Endothelial cell of umbilical vein (primary cell): ENCODE data around the gene PRDM1. TPM values are rescaled to one million over a fixed set of nuclear protein-coding genes. Genes with fewer than 3 reads are reported as not detected.

ENCODE experiments used
- BruUV-seq: library from RNA; stranded (reverse); fragments of 400-500 nt; replicated peaks from 2 replicates; lab custom pipeline; 2021; lab: Mats Ljungman, UMichigan
- CTCF ChIA-PET: fragments of 300-600, 350-600 bp; sonication (Branson Sonifier 250); formaldehyde crosslinking; loops from one replicate; lab custom pipeline; 2021; ENCODE audit warnings: antibody characterized with exemption, inconsistent platforms; lab: Charles Lee
- POLR2A ChIA-PET: fragments of 300-600, 350-600 bp; sonication (Branson Sonifier 250); formaldehyde crosslinking; loops from one replicate; lab custom pipeline; 2021; ENCODE audit warnings: antibody characterized with exemption, inconsistent platforms; lab: Charles Lee
- DNase-seq: peaks from one replicate; pipeline ENCODE4 v3.0.0-alpha.2; 2011; ENCODE audit warnings: low read depth, low spot score
- FAIRE-seq: peaks from 2 replicates; lab custom pipeline; 2011; peaks lifted over from hg19 to GRCh38; lab: Jason Lieb, UNC
- H2AFZ ChIP-seq: 2 replicates; pipeline ENCODE4 v1.6.0; 2012; ENCODE audit warnings: low read depth, low read length, control low read depth, inconsistent platforms
- H3K27ac ChIP-seq: 2 replicates; pipeline ENCODE4 v1.5.1; 2011; ENCODE audit warnings: low read depth, mild to moderate bottlenecking, control low read depth, low read length, moderate library complexity; ENCODE audit not compliant: insufficient read depth
- H3K27me3 ChIP-seq, 2 experiments: 2 replicates each; pipeline versions ENCODE4 v1.6.0 to v1.6.1; 2011; ENCODE audit warnings: low read length in 2 of 2, mixed read lengths in 1 of 2; ENCODE audit not compliant: control insufficient read depth in 2 of 2, insufficient read depth in 2 of 2
- H3K36me3 ChIP-seq, 2 experiments: 2 replicates in 1 of 2; 3 replicates in 1 of 2; pipeline ENCODE4 v1.5.1; 2011; ENCODE audit warnings: low read length in 2 of 2, mild to moderate bottlenecking in 1 of 2, moderate library complexity in 1 of 2; ENCODE audit not compliant: control insufficient read depth in 2 of 2, insufficient read depth in 2 of 2; ENCODE audit errors: extremely low read depth in 1 of 2
- H3K4me1 ChIP-seq: 3 replicates; pipeline ENCODE4 v1.5.1; 2011; ENCODE audit warnings: mild to moderate bottlenecking, low read length; ENCODE audit not compliant: control insufficient read depth, insufficient read depth; ENCODE audit errors: extremely low read depth
- H3K4me2 ChIP-seq: 2 replicates; pipeline ENCODE4 v1.6.1; 2011; ENCODE audit warnings: low read length, control low read depth, mixed read lengths; ENCODE audit not compliant: insufficient read depth
- H3K4me3 ChIP-seq, 3 experiments: fragments of 200-600 bp in 1 of 3; sonication (generic), shearing (Covaris generic) in 1 of 3; replicated peaks in 1 of 3; 2 replicates each; pipeline ENCODE4 v1.5.1; 2011 to 2016; ENCODE audit warnings: control low read depth in 3 of 3, low read length in 3 of 3, mild to moderate bottlenecking in 2 of 3, inconsistent platforms in 1 of 3, low read depth in 1 of 3, moderate library complexity in 1 of 3; ENCODE audit not compliant: insufficient read depth in 1 of 3
- H3K79me2 ChIP-seq: 2 replicates; pipeline ENCODE4 v1.6.0; 2012; ENCODE audit warnings: low read length, inconsistent platforms; ENCODE audit not compliant: control insufficient read depth, insufficient read depth
- H3K9ac ChIP-seq: replicated peaks from 2 replicates; pipeline ENCODE3; 2011; ENCODE audit warnings: low read length, control low read depth; ENCODE audit not compliant: insufficient read depth; ENCODE audit errors: extremely low read depth
- H3K9me1 ChIP-seq: replicated peaks from 3 replicates; pipeline ENCODE4 v1.6.0; 2011; ENCODE audit warnings: mild to moderate bottlenecking, low read length; ENCODE audit not compliant: control insufficient read depth, insufficient read depth; ENCODE audit errors: extremely low read depth
- H3K9me3 ChIP-seq: replicated peaks from 2 replicates; pipeline ENCODE4 v1.5.1; 2012; ENCODE audit warnings: low read length, inconsistent platforms; ENCODE audit not compliant: control insufficient read depth, insufficient read depth
- H4K20me1 ChIP-seq: replicated peaks from 2 replicates; pipeline ENCODE3; 2011; ENCODE audit warnings: mild to moderate bottlenecking, low read length; ENCODE audit not compliant: control insufficient read depth, insufficient read depth; ENCODE audit errors: extremely low read depth
- EZH2 ChIP-seq: IDR thresholded peaks from 2 replicates; pipeline ENCODE4 v1.6.1; 2012; ENCODE audit warnings: borderline replicate concordance, low read depth, mild to moderate bottlenecking, moderate library complexity, low read length, inconsistent platforms; ENCODE audit not compliant: severe bottlenecking
- FOS ChIP-seq: IDR thresholded peaks from 2 replicates; pipeline ENCODE4 v1.6.1; 2011; ENCODE audit warnings: mild to moderate bottlenecking, low read length, moderate library complexity, borderline replicate concordance; ENCODE audit not compliant: insufficient read depth
- GATA2 ChIP-seq: IDR thresholded peaks from 2 replicates; pipeline ENCODE4 v1.7.0; 2011; ENCODE audit warnings: low read depth, mild to moderate bottlenecking, moderate library complexity, mixed read lengths, low read length; ENCODE audit not compliant: insufficient read length, insufficient read depth
- JUN ChIP-seq: IDR thresholded peaks from 2 replicates; pipeline ENCODE4 v1.6.1; 2011; ENCODE audit warnings: borderline replicate concordance, low read depth; ENCODE audit not compliant: insufficient read length, insufficient read depth
- MYC ChIP-seq: IDR thresholded peaks from one replicate; pipeline ENCODE4 v1.6.1; 2011; ENCODE audit warnings: mild to moderate bottlenecking, low read depth, low read length
- POLR2A ChIP-seq: IDR thresholded peaks from 2 replicates; pipeline ENCODE4 v1.6.1; 2012; ENCODE audit warnings: low read depth, mild to moderate bottlenecking, control low read depth, low read length
- POLR2AphosphoS5 ChIP-seq: IDR thresholded peaks from 2 replicates; pipeline ENCODE4 v1.6.1; 2012; ENCODE audit warnings: low read depth, mild to moderate bottlenecking, control low read depth, low read length, moderate library complexity; ENCODE audit not compliant: insufficient read depth
- dilution Hi-C: fragments of 300-500 bp; cut with MboI; formaldehyde crosslinking; loops from one replicate; pipeline ENCODE4 v1.15.0; 2019; ENCODE audit warnings: low sequenced_read_pairs; ENCODE audit not compliant: extremely low pct_ligation_motif_present
- intact Hi-C: fragments of 100-400 bp; cut with micrococcal nuclease; formaldehyde crosslinking; loops from one replicate; pipeline ENCODE4 v1.10.0; 2022
- polyA plus RNA-seq, 4 experiments: library from polyadenylated mRNA; depleted of rRNA in 3 of 4; stranded (reverse) in 3 of 4; unstranded in 1 of 4; fragments of >200 nt; gene quantifications; 2 replicates each; pipeline versions ENCODE4 v1.2.1 to v1.2.3, GENCODE V29; 2011 to 2012; ENCODE audit warnings: missing spikeins in 1 of 4
- total RNA-seq: library from RNA; stranded (reverse); gene quantifications from 2 replicates; pipeline ENCODE4 v1.2.3, GENCODE V29; 2021
- TF ChIP-seq, protein P1 (sequence below), 2 donors: IDR thresholded peaks; 1 replicate in 1 of 2; 2 replicates in 1 of 2; pipeline ENCODE4 v1.5.1; 2011; ENCODE audit warnings: low read length in 2 of 2, mild to moderate bottlenecking in 2 of 2, moderate library complexity in 2 of 2, control low read depth in 1 of 2, inconsistent platforms in 1 of 2, low read depth in 1 of 2; ENCODE audit not compliant: insufficient read depth in 1 of 2; ENCODE audit errors: extremely low read depth in 1 of 2
- TF ChIP-seq, protein P2 (sequence below): IDR thresholded peaks from 2 replicates; pipeline ENCODE4 v1.6.1; 2011; ENCODE audit not compliant: insufficient read depth, insufficient read length

The PRDM1 gene
- total and polyA plus RNA-seq, 2 donors (not counting 3 experiments of a cell fraction or from before 2014, with no cell fraction given) = 0.36 to 2.7 TPM

DNA sequence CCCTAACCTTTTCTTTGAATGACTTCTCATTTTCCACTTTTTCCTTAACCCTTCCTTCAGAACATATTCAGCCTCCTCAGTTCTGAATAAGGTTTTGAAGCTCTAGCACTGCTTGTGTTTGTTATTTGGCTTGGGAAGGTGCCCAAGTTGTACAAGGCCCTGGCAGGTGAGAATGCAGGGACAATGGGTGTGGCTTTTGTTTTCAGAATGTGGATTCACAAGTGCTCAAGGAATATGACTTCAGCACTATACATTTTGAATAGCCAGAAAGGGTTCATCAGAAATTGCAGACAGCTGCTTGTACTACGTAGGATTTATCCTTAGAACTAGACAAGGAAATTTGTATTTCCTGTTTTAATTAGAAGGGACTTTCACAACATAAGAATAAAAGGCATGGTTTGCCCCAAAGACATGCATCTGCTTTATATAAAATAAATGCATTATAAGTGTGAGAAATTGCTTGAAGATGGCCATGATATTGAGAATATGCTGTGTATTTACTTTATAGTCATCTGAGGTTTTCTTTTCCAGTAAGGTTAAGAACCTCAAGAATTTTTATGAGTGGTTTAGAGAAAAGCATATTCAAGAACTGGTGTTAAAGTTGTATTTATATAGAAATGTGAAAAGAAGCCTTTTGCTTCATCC lies 29.3 kb upstream of the PRDM1 start:
- ChIA-PET POLR2A (no interaction called here), CTCF (no interaction called here)
- no TSS peak for BruUV-seq
- H3K4me1 ChIP-seq = no peaks in the 10 kb centered on the region
- no peaks in the 10 kb centered on the region for H3K9me3 ChIP-seq
- no peak overlapping the region for H3K4me3 ChIP-seq
- peaks cover 2 to 5% of the 10 kb centered on the region in 2 experiments for H3K27me3 ChIP-seq
- intact Hi-C loops (no loop called here), dilution Hi-C loops (no loop called here)
- no peak overlapping the region for H3K9ac ChIP-seq
- no peaks in the 10 kb centered on the region for H4K20me1 ChIP-seq
- H3K4me2 ChIP-seq = no peak overlapping the region
- DNase-seq (no peak), FAIRE-seq (no peak)
- no peaks in the 10 kb centered on the region for H3K9me1 ChIP-seq
- TF ChIP-seq FOS (no peak), EZH2 (no peak), POLR2A (no peak), JUN (no peak), GATA2 (no peak), MYC (no peak), POLR2AphosphoS5 (no peak)
- TF ChIP-seq, protein P1, sequence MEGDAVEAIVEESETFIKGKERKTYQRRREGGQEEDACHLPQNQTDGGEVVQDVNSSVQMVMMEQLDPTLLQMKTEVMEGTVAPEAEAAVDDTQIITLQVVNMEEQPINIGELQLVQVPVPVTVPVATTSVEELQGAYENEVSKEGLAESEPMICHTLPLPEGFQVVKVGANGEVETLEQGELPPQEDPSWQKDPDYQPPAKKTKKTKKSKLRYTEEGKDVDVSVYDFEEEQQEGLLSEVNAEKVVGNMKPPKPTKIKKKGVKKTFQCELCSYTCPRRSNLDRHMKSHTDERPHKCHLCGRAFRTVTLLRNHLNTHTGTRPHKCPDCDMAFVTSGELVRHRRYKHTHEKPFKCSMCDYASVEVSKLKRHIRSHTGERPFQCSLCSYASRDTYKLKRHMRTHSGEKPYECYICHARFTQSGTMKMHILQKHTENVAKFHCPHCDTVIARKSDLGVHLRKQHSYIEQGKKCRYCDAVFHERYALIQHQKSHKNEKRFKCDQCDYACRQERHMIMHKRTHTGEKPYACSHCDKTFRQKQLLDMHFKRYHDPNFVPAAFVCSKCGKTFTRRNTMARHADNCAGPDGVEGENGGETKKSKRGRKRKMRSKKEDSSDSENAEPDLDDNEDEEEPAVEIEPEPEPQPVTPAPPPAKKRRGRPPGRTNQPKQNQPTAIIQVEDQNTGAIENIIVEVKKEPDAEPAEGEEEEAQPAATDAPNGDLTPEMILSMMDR (IDR thresholded peaks at IDR 0.05; ENCODE audit: extremely low read depth in 1 of 2, insufficient read depth in 1 of 2, low read depth in 1 of 2, low read length in 2 of 2) = no peak
- TF ChIP-seq, protein P2, sequence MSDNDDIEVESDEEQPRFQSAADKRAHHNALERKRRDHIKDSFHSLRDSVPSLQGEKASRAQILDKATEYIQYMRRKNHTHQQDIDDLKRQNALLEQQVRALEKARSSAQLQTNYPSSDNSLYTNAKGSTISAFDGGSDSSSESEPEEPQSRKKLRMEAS = no peak
- no peaks in the 10 kb centered on the region for H3K36me3 ChIP-seq
- H3K27ac ChIP-seq = no peak overlapping the region
- H3K79me2 ChIP-seq = no peaks in the 10 kb centered on the region
- no peak overlapping the region for H2AFZ ChIP-seq
